Neural progenitor cell (in vitro differentiated cells): Measurements from ENCODE around the gene ZNG1A. TPM values are rescaled to one million over a fixed set of nuclear protein-coding genes. Genes with fewer than 3 reads are reported as not detected.
"Not testable (repeated sequence)": the region's sequence is repeated elsewhere in the genome, so short reads cannot be mapped to it uniquely, and the experiment has no call there.

Experiments
- DNase-seq: peaks from one replicate; pipeline ENCODE4 v3.0.0-alpha.2; 2016; ENCODE audit warnings: low spot score
- H2AFZ ChIP-seq: fragments of 200-600 bp; sonication (generic); replicated peaks from 2 replicates; pipeline ENCODE4 v1.6.1; 2016; ENCODE audit warnings: antibody characterized with exemption
- H3F3A ChIP-seq: fragments of 200-600 bp; sonication (generic); 2 replicates; pipeline ENCODE4 v1.6.1; 2016; ENCODE audit warnings: antibody characterized with exemption, low read depth
- H3K27ac ChIP-seq: fragments of 200-600 bp; sonication (generic); 2 replicates; pipeline ENCODE4 v1.5.1; 2016; ENCODE audit warnings: mild to moderate bottlenecking
- H3K27me3 ChIP-seq: fragments of 200-600 bp; sonication (generic); 2 replicates; pipeline ENCODE4 v1.6.1; 2016; ENCODE audit warnings: mild to moderate bottlenecking, moderate library complexity
- H3K36me3 ChIP-seq: fragments of 200-600 bp; sonication (generic); 2 replicates; pipeline ENCODE4 v1.5.1; 2016
- H3K4me1 ChIP-seq: fragments of 200-600 bp; sonication (generic); 2 replicates; pipeline ENCODE4 v1.6.1; 2016; ENCODE audit warnings: mixed run types
- H3K4me2 ChIP-seq: fragments of 200-600 bp; sonication (generic); 2 replicates; pipeline ENCODE4 v1.6.1; 2016
- H3K4me3 ChIP-seq: fragments of 200-600 bp; sonication (generic); 2 replicates; pipeline ENCODE4 v1.5.1; 2016
- H3K79me2 ChIP-seq: fragments of 200-600 bp; sonication (generic); 2 replicates; pipeline ENCODE4 v1.6.1; 2016; ENCODE audit warnings: low read depth
- H3K9ac ChIP-seq: fragments of 200-600 bp; sonication (generic); 2 replicates; pipeline ENCODE4 v1.6.1; 2016
- H3K9me3 ChIP-seq: fragments of 200-600 bp; sonication (generic); 2 replicates; pipeline ENCODE4 v1.5.1; 2016; ENCODE audit warnings: low read depth
- H4K20me1 ChIP-seq: fragments of 200-600 bp; sonication (generic); 2 replicates; pipeline ENCODE4 v1.6.1; 2016; ENCODE audit warnings: low read depth
- H3K27ac Mint-ChIP-seq: 3 replicates; pipeline ENCODE4 v1.8.0; 2021; ENCODE audit warnings: mixed read lengths
- H3K27me3 Mint-ChIP-seq: 2 replicates; pipeline ENCODE4 v1.8.0; 2022; ENCODE audit warnings: low read depth, mild to moderate bottlenecking, inconsistent platforms, moderate library complexity, mixed read lengths; ENCODE audit not compliant: insufficient read depth
- H3K36me3 Mint-ChIP-seq: 3 replicates; pipeline ENCODE4 v1.8.0; 2021; ENCODE audit warnings: mixed read lengths
- H3K4me1 Mint-ChIP-seq: 3 replicates; pipeline ENCODE4 v1.8.0; 2021; ENCODE audit warnings: mixed read lengths
- H3K4me3 Mint-ChIP-seq: 3 replicates; pipeline ENCODE4 v1.8.0; 2021; ENCODE audit warnings: mild to moderate bottlenecking, moderate library complexity, mixed read lengths
- H3K9me3 Mint-ChIP-seq: 3 replicates; pipeline ENCODE4 v1.8.0; 2020; ENCODE audit warnings: mixed read lengths
- EZH2 ChIP-seq: fragments of 200-600 bp; sonication (generic); IDR thresholded peaks from 2 replicates; pipeline ENCODE4 v1.6.1; 2017; ENCODE audit warnings: antibody characterized with exemption, mild to moderate bottlenecking, moderate library complexity
- EZH2phosphoT487 ChIP-seq: fragments of 200-600 bp; sonication (generic); IDR thresholded peaks from 2 replicates; pipeline ENCODE4 v1.6.1; 2017; ENCODE audit warnings: antibody characterized with exemption
- total RNA-seq: library from RNA; depleted of rRNA; stranded (reverse); fragments of >200 nt; gene quantifications from 2 replicates; pipeline ENCODE4 v1.2.3, GENCODE V29; 2015; ENCODE audit warnings: low replicate concordance
- TF ChIP-seq, protein P1 (sequence below): fragments of 200-600 bp; sonication (generic); IDR thresholded peaks from 2 replicates; pipeline ENCODE4 v1.5.1; 2017; ENCODE audit warnings: antibody characterized with exemption, mild to moderate bottlenecking

Gene ZNG1A
- total RNA-seq, 1 donor from 2014 or later: 45.8 TPM

DNA sequence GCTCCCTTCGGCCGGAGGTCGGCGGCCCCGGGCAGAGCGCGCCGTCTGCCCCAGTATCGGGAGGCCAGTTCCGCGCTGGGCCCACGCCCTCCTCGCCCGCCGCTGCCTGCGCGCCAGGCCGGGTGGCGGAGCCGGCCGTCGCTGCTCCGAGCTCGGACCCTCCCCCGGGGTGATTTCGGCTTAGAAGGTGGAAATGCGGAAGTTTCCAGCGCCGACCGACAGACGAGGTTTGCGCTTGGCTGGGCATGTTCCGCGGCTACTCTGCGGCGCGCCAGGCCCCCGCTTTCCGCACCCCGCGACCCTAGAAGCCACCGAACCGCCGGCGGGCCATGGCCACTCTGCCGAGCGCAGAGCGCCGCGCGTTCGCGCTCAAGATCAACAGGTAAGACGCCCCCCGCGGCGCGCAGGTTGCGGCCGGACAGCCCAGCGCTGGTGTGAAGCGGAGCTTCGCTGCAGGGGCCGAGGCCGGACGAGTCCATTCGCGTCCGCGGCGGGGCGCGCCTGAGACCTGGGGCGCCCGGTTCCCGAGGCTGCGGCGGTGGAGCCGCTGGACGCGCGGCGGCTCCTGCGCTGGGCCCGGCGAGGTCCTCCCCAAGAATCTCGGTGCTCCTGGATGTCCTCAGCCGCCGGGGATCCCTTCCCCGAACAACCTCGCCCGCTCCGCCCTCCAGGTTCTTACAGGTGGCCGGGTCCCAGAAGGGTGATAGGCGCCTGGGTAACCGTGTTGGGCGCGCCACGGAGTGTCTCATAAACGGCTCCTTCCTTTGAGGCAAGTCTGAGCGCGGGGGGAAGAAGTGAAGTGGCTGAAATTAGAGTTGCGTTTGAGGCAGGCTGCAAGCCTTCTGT is 36.0 kb upstream of the ZNG1A start, which contains the start of gene DOCK8:
TSS of gene DOCK8 (plus strand) at position 218 of the 846 bp plus-strand sequence. CDS start at position 330, 112 bp downstream.
- Histone ChIP-seq H3K27ac (no peak within 1 kb of the TSS), H3K4me2 (peak within 1 kb of the TSS; percentile 90)

DNA sequence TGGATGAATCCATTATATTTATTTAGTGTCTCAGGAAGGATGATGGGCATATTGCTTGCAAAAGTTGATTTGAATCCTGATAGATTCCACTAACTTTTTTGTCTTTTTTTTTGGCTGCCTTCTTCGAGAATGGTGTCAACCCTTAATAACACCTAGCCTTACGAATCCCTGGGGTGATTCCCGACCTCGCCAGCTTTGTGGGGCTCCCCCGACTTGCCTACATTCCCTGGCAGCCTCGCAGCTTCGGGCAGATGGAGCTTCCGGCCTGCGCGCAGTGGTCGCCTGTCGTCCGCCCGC is 35.4 kb upstream of the ZNG1A start:
- Histone ChIP-seq H3K4me2 (peak overlapping the region; percentile 90), H3F3A (peaks cover 20% of the 10 kb centered on the region), H3K9me3 (no peaks in the 10 kb centered on the region), H3K27ac (no peak overlapping the region), H3K4me1 (peaks cover 7% of the 10 kb centered on the region), H3K36me3 (no peaks in the 10 kb centered on the region), H3K9ac (no peak overlapping the region), H2AFZ (peak overlapping the region; percentile 98), H3K27me3 (peaks cover 70% of the 10 kb centered on the region), H3K79me2 (no peaks in the 10 kb centered on the region), H4K20me1 (no peaks in the 10 kb centered on the region), H3K4me3 (peak overlapping the region; percentile 69)
- Mint-ChIP-seq H3K27ac (no peak overlapping the region), H3K27me3 (peaks cover 17% of the 10 kb centered on the region), H3K9me3 (no peaks in the 10 kb centered on the region), H3K36me3 (no peaks in the 10 kb centered on the region), H3K4me3 (peak overlapping the region; percentile 79), H3K4me1 (peaks cover 11% of the 10 kb centered on the region)
- TF ChIP-seq EZH2 (no peak), EZH2phosphoT487 (no peak)
- TF ChIP-seq, protein P1, sequence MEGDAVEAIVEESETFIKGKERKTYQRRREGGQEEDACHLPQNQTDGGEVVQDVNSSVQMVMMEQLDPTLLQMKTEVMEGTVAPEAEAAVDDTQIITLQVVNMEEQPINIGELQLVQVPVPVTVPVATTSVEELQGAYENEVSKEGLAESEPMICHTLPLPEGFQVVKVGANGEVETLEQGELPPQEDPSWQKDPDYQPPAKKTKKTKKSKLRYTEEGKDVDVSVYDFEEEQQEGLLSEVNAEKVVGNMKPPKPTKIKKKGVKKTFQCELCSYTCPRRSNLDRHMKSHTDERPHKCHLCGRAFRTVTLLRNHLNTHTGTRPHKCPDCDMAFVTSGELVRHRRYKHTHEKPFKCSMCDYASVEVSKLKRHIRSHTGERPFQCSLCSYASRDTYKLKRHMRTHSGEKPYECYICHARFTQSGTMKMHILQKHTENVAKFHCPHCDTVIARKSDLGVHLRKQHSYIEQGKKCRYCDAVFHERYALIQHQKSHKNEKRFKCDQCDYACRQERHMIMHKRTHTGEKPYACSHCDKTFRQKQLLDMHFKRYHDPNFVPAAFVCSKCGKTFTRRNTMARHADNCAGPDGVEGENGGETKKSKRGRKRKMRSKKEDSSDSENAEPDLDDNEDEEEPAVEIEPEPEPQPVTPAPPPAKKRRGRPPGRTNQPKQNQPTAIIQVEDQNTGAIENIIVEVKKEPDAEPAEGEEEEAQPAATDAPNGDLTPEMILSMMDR: no peak
- DNase-seq: no peak

More for the DNA sequence above, 36.0 kb upstream of the ZNG1A start, which contains the start of gene DOCK8:
- no peak within 1 kb of the TSS for H3K27ac Mint-ChIP-seq
- peaks cover 11% of the 10 kb centered on the region for H3K4me1 Mint-ChIP-seq
- no peaks in the 10 kb centered on the region for H3K9me3 Mint-ChIP-seq
- Histone ChIP-seq H2AFZ (peak within 1 kb of the TSS; percentile 98), H3K27me3 (peaks cover 70% of the 10 kb centered on the region), H3K9ac (no peak within 1 kb of the TSS), H3F3A (peaks cover 20% of the 10 kb centered on the region), H3K4me1 (peaks cover 7% of the 10 kb centered on the region), H4K20me1 (no peaks in the 10 kb centered on the region), H3K4me3 (peak within 1 kb of the TSS; percentile 69), H3K9me3 (no peaks in the 10 kb centered on the region), H3K79me2 (no peaks in the 10 kb centered on the region), H3K36me3 (no peaks in the 10 kb centered on the region)
- TF ChIP-seq, protein P1: peak; percentile 60
- peak; percentile 54 for TF ChIP-seq EZH2phosphoT487
- peak; percentile 84 for TF ChIP-seq EZH2
- DNase-seq: peak; percentile 86
- H3K36me3 Mint-ChIP-seq: no peaks in the 10 kb centered on the region
- H3K27me3 Mint-ChIP-seq: peaks cover 17% of the 10 kb centered on the region
- peak within 1 kb of the TSS; percentile 83 for H3K4me3 Mint-ChIP-seq

DNA sequence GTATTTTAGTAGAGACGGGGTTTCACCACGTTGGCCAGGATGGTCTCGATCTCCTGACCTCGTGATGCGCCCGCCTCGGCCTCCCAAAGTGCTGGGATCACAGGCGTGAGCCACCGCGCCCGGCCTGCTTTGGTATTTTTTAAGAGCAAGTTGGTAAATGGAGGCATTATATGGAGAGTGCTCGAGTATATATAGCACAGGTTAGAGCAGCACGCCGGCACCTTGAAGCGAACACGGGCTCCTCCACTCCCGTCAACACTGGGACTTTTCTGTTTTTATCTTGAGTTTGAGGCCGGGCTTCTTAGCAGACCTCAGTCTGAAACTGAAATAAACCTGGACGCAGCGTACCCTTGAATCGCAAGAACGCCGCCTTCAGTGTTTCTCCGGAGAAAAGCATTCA is 35.0 kb upstream of the ZNG1A start:
- peak overlapping the region; percentile 79 for H3K4me3 Mint-ChIP-seq
- not testable (repeated sequence) for DNase-seq, H3K9me3 Mint-ChIP-seq, H3K79me2 ChIP-seq, H3K36me3 Mint-ChIP-seq, H3K9me3 ChIP-seq, H4K20me1 ChIP-seq, H3K27ac ChIP-seq, H3K9ac ChIP-seq, H3K4me1 ChIP-seq, H3K27ac Mint-ChIP-seq, H3K4me3 ChIP-seq, H3K36me3 ChIP-seq
- H3K4me1 Mint-ChIP-seq: peaks cover 11% of the 10 kb centered on the region
- H3K27me3 ChIP-seq: peaks cover 70% of the 10 kb centered on the region
- peak overlapping the region; percentile 98 for H2AFZ ChIP-seq
- H3K4me2 ChIP-seq: peak overlapping the region; percentile 90
- H3F3A ChIP-seq: peaks cover 20% of the 10 kb centered on the region
- peaks cover 17% of the 10 kb centered on the region for H3K27me3 Mint-ChIP-seq

DNA sequence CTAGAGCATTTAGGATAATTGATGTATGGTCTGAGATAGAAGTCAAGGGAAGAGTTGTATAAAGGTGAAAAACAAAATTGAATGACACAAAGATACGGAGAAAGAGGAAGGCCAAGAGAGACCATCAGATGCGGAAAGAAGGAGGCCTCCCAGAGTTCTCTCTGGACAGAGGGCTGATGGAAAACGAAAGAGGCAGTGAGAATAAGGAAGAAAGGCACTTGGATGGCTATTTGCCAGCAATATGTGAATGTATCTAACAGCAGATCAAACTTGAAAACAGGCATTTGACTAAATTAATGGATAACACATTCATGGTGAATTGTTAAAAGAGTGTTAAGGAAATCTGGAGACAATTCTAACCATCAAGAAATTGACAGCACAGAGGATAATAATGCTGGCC is 33.4 kb upstream of the ZNG1A start:
- no peaks in the 10 kb centered on the region for H3K36me3 Mint-ChIP-seq
- Histone ChIP-seq H3K36me3 (no peaks in the 10 kb centered on the region), H3F3A (peaks cover 20% of the 10 kb centered on the region), H3K27ac (no peak overlapping the region), H3K9ac (no peak overlapping the region), H3K27me3 (peaks cover 64% of the 10 kb centered on the region), H3K4me3 (no peak overlapping the region), H3K9me3 (no peaks in the 10 kb centered on the region), H3K4me1 (peaks cover 7% of the 10 kb centered on the region), H3K79me2 (no peaks in the 10 kb centered on the region), H4K20me1 (no peaks in the 10 kb centered on the region), H3K4me2 (no peak overlapping the region), H2AFZ (no peak overlapping the region)
- H3K4me3 Mint-ChIP-seq: no peak overlapping the region
- H3K4me1 Mint-ChIP-seq: peaks cover 11% of the 10 kb centered on the region
- no peaks in the 10 kb centered on the region for H3K9me3 Mint-ChIP-seq
- H3K27me3 Mint-ChIP-seq: peaks cover 17% of the 10 kb centered on the region
- TF ChIP-seq, protein P1: no peak
- no peak for TF ChIP-seq EZH2
- no peak for TF ChIP-seq EZH2phosphoT487
- no peak for DNase-seq
- H3K27ac Mint-ChIP-seq: no peak overlapping the region
